HG03520 (cell line): Measurements from ENCODE around the gene VPS18.

Experiments
- ATAC-seq: cut with Tn5 transposase; IDR thresholded peaks from one replicate; pipeline ENCODE4 v1.9.1; 2021; ENCODE audit warnings: mild to moderate bottlenecking, moderate library complexity; ENCODE audit not compliant: unreplicated experiment

The VPS18 gene

GRCh38 chr15:40934457-40934856 lies 40.2 kb downstream of the VPS18 start:
- no peak for ATAC-seq

GRCh38 chr15:40936234-40936708 lies 42.0 kb downstream of the VPS18 start:
- no peak for ATAC-seq

- ATAC-seq = no peak
These were observed 42.7 kb downstream of the VPS18 start for GRCh38 chr15:40936709-40937666.

- no peak for ATAC-seq
These were observed 43.7 kb downstream of the VPS18 start for GRCh38 chr15:40937762-40938535.

DNA sequence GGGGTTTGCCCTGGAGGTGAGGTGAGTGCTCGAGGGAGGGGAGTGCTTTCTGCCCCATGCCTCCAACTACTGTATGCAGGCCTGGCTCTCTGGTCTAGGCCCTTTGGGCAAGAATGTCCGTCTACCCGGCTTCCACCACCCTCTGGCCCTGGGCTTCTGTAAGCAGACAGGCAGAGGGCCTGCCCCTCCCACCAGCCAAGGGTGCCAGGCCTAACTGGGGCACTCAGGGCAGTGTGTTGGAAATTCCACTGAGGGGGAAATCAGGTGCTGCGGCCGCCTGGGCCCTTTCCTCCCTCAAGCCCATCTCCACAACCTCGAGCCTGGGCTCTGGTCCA lies 44.3 kb downstream of the VPS18 start:
- no peak for ATAC-seq

GRCh38 chr15:40940296-40940801 lies 46.1 kb downstream of the VPS18 start:
- no peak for ATAC-seq

GRCh38 chr15:40941068-40941527 lies 46.8 kb downstream of the VPS18 start:
- peak; percentile 3 for ATAC-seq

DNA sequence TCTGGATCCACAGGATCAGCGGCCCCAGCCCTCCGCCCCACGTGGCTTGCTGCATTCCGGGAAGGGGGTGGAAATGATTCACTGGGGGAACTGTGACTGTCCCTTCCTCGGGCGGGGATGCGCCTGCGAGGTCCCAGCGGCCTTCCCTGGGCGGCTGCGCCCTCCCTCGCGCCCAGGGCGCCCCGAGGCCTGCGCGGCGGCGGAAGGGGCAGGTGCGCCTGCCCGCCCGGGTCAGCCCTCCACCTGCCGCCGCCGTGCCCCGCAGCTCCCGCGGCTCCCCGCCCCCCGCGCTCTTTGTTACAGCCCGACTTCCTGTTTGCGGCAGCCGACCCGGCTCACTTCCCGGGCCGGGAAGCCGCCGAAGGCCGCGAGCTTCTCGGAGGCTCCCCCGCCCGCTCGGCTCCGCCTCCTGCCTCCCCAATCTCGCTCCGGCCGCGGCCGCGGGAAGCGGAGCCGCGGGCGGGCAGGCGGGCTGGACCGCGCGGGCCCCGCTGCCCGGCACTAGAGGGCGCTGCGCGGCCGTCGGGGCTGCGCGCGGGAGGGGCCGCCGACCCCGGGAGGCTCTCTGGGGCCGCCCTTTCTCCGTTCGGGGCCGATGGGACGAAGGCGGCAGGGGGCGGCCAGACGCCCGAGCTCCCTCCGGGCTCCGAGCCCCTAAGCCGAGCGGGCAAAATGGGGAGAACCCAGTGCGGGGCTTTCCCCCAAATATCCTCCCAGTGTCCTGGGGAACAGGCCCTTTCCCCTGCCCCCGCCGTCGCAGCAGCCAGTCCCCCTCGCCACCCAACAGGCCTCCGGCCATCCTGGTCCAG lies 47.5 kb downstream of the VPS18 start:
- ATAC-seq = peak; percentile 73

- no peak for ATAC-seq
These were observed 48.1 kb downstream of the VPS18 start for GRCh38 chr15:40942337-40942854.

GRCh38 chr15:40942878-40943277 lies 48.6 kb downstream of the VPS18 start:
- ATAC-seq = no peak

- ATAC-seq = no peak
These were observed 49.6 kb downstream of the VPS18 start for GRCh38 chr15:40943764-40944365.

DNA sequence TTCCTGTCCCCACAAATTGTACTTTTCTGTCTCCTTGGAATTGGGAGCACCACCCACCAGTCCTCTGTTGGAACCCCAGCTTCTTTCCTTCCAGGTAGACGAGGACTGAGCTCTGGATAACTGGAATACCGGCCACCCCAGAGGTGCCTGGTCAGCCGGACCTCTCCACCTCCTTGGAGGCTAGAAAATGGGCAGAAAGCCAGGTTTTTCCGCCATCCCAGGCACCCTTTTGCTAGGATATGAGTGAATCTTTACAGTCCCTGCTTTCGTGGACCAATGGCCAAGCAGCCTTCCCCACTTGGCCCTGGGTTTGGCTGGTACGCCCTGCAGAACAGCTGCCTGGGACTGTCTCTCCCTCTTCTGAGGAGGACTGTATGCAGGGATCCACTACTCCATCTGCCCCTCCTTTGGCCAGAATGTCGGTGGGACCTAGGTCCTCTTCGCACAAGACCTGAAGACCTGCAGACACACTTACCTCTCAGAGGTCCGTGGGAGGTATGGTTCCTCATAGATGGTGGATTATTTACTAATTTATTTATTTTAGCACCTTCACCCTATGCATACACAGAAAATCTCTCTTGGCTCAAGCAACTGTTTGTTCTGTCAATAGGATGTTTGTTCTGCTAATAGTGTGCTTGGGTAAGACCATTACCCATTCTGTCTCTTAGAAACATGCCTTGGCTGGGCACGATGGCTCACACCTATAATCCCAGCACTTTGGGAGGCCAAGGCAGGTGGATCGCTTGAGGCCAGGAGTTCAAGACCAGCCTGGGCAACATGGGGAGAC lies 50.5 kb downstream of the VPS18 start:
- no peak for ATAC-seq

- ATAC-seq = no peak
These were observed 54.6 kb downstream of the VPS18 start for GRCh38 chr15:40948706-40949473.

DNA sequence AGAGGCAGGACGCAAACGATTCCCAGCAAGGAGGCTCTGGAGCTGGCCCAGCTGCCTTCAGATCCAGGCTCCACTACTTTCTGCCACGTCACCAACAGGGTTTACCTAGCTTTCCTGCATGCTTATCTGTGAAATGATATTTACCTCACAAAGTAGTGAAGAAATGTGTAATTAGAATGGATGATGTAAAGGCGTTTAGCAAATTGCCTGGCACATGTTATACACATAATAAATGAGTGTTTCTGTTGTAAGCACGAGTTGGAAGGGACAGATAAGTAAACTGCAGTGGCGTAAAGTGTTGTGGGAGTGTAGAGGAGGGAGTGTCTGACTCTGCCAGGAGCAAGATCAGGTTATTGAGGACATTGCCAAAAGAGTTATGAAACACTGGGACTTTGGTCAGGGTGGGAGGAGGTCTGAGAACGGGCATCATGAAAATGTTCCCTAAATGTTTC lies 55.5 kb downstream of the VPS18 start:
- no peak for ATAC-seq

- ATAC-seq = no peak
These were observed 57.5 kb downstream of the VPS18 start for GRCh38 chr15:40951764-40952163.

GRCh38 chr15:40952301-40952900 lies 58.2 kb downstream of the VPS18 start:
- ATAC-seq = no peak

GRCh38 chr15:40952901-40953712 lies 58.9 kb downstream of the VPS18 start, which contains the start of gene CHAC1:
TSS of gene CHAC1 (plus strand) at chr15:40953471. CDS start at chr15:40953584, 113 bp downstream.
- peak; percentile 80 for ATAC-seq
